HepG2 (cell line): ENCODE results near the gene NMRAL1. TPM values are rescaled to one million over a fixed set of nuclear protein-coding genes. Genes with fewer than 3 reads are reported as not detected.

Source experiments
- HBP1 ChIP-seq: IDR thresholded peaks from 2 replicates; pipeline ENCODE4 v1.6.1; 2016; ENCODE audit warnings: low read depth, control low read depth
- JDP2 ChIP-seq: sonication (generic); formaldehyde crosslinking; IDR thresholded peaks from 2 replicates; pipeline ENCODE4 v1.8.1; 2022; ENCODE audit warnings: missing genetic modification reagents, borderline replicate concordance
- MTERF4 ChIP-seq: sonication (generic); formaldehyde crosslinking; IDR thresholded peaks from 2 replicates; pipeline ENCODE4 v1.8.0; 2023; ENCODE audit warnings: mild to moderate bottlenecking, missing genetic modification reagents
- NFE2L1 ChIP-seq: sonication (generic); formaldehyde crosslinking; IDR thresholded peaks from 2 replicates; pipeline ENCODE4 v1.4.0; 2020; ENCODE audit warnings: missing genetic modification reagents, mild to moderate bottlenecking, borderline replicate concordance
- PBX3 ChIP-seq: sonication (generic); formaldehyde crosslinking; IDR thresholded peaks from 2 replicates; pipeline ENCODE4 v1.8.1; 2023; ENCODE audit warnings: missing genetic modification reagents, inconsistent platforms, borderline replicate concordance
- SKIL ChIP-seq: sonication (generic); formaldehyde crosslinking; IDR thresholded peaks from 2 replicates; pipeline ENCODE4 v1.8.0; 2022; ENCODE audit warnings: missing genetic modification reagents, mild to moderate bottlenecking, moderate library complexity, borderline replicate concordance
- SP1 ChIP-seq, 2 experiments: fragments of 450-650 bp in 1 of 2; sonication (generic) in 1 of 2; formaldehyde crosslinking in 1 of 2; IDR thresholded peaks; 2 replicates each; pipeline versions ENCODE4 v1.4.0 to v1.6.1; 2016 to 2020; ENCODE audit warnings: missing genetic modification reagents in 1 of 2
- SRSF1 ChIP-seq: fragments of 200-400 bp; formaldehyde crosslinking; optimal IDR thresholded peaks from 2 replicates; pipeline ENCODE3; 2017; ENCODE audit warnings: mild to moderate bottlenecking, low read depth, low read length, moderate library complexity
- TSC22D2 ChIP-seq: sonication (generic); formaldehyde crosslinking; IDR thresholded peaks from 2 replicates; pipeline ENCODE4 v1.5.1; 2020; ENCODE audit warnings: missing genetic modification reagents, mild to moderate bottlenecking, borderline replicate concordance
- WIZ ChIP-seq: sonication (generic); formaldehyde crosslinking; IDR thresholded peaks from 2 replicates; pipeline ENCODE4 v1.5.1; 2020; ENCODE audit warnings: mild to moderate bottlenecking, missing genetic modification reagents
- ZBTB10 ChIP-seq: sonication (generic); formaldehyde crosslinking; IDR thresholded peaks from 2 replicates; pipeline ENCODE4 v1.4.0; 2020; ENCODE audit warnings: missing genetic modification reagents, borderline replicate concordance
- ZBTB14 ChIP-seq: sonication (generic); formaldehyde crosslinking; IDR thresholded peaks from 2 replicates; pipeline ENCODE4 v1.4.0; 2020; ENCODE audit warnings: missing genetic modification reagents
- ZGPAT ChIP-seq: IDR thresholded peaks from 2 replicates; pipeline ENCODE4 v1.6.1; 2016; ENCODE audit warnings: mild to moderate bottlenecking
- ZNF207 ChIP-seq: fragments of 450-650 bp; IDR thresholded peaks from 2 replicates; pipeline ENCODE4 v1.6.1; 2016; ENCODE audit warnings: antibody characterized with exemption, borderline replicate concordance
- ZNF331 ChIP-seq: sonication (generic); formaldehyde crosslinking; IDR thresholded peaks from 2 replicates; pipeline ENCODE4 v1.4.0; 2020; ENCODE audit warnings: missing genetic modification reagents
- ZNF644 ChIP-seq: IDR thresholded peaks from 2 replicates; pipeline ENCODE4 v1.6.1; 2016; ENCODE audit warnings: low read depth
- polyA plus RNA-seq, 8 experiments: library from polyadenylated mRNA; depleted of rRNA in 3 of 8; stranded (reverse) in 7 of 8; unstranded in 1 of 8; fragments of >200 nt; fragmentation: Illumina TruSeq in 4 of 8; extraction: Trizol in 4 of 8; gene quantifications; 2 replicates each; pipeline versions ENCODE4 v1.2.1 to v1.2.3, GENCODE V29; 2011 to 2016; ENCODE audit warnings: low read depth in 4 of 8, missing spikeins in 1 of 8, mixed read lengths in 1 of 8; ENCODE audit not compliant: insufficient read depth in 1 of 8
- total RNA-seq, 5 experiments: library from RNA; depleted of rRNA; stranded (reverse); fragments of >200 nt; fragmentation: Illumina TruSeq; extraction: Trizol; gene quantifications; 2 replicates each; pipeline ENCODE4 v1.2.3, GENCODE V29; 2016; ENCODE audit warnings: low read depth in 1 of 5

The NMRAL1 gene
- total and polyA plus RNA-seq, 2 of the 13 experiments (the other 11 are each of a cell fraction or from before 2014, with no cell fraction given), result 30.8 to 33.1 TPM

GRCh38 chr16:4425378-4426020, 48.9 kb downstream of the NMRAL1 start, which contains the start of gene DNAJA3 (continued):
- TF ChIP-seq SKIL (CRISPR knock-in tag) (no peak), MTERF4 (CRISPR knock-in tag) (0 out of 2 replicates have a peak, but pooled peaks have one; percentile 20), TSC22D2 (CRISPR knock-in tag) (peak; percentile 60; the same call in 1 of the 2 replicates), ZNF207 (no peak), JDP2 (CRISPR knock-in tag) (no peak), ZBTB10 (CRISPR knock-in tag) (no peak), SP1 (IDR thresholded peaks at IDR 0.05) (no peak), SP1 (CRISPR knock-in tag; IDR thresholded peaks at IDR 0.05) (peak; percentile 57), ZNF331 (CRISPR knock-in tag) (peak; percentile 69; the same call in 1 of the 2 replicates), PBX3 (CRISPR knock-in tag) (no peak), ZGPAT (peak; percentile 83; the same call in 1 of the 2 replicates), NFE2L1 (CRISPR knock-in tag) (no peak), HBP1 (CRISPR knock-in tag) (no peak; the same call in 1 of the 2 replicates), ZBTB14 (CRISPR knock-in tag) (peak; percentile 80), WIZ (CRISPR knock-in tag) (no peak), SRSF1 (no peak), ZNF644 (CRISPR knock-in tag) (no peak)
